WERI-Rb-1 (cell line): ENCODE measurements around the gene OGDHL.
"Not testable (repeated sequence)": the region's sequence is repeated elsewhere in the genome, so short reads cannot be mapped to it uniquely, and the experiment has no call there.

Experiments used
- DNase-seq: peaks from one replicate; pipeline ENCODE4 v3.0.0-alpha.2; 2020
- H3K27ac ChIP-seq: fragments of 250-450 bp; sonication (Bioruptor Pico); 2 replicates; pipeline ENCODE4 v1.5.1; 2020; ENCODE audit warnings: mild to moderate bottlenecking, moderate library complexity
- H3K27me3 ChIP-seq: fragments of 250-450 bp; sonication (Bioruptor Pico); 2 replicates; pipeline ENCODE4 v1.5.1; 2021; ENCODE audit warnings: mild to moderate bottlenecking, low read depth, moderate library complexity; ENCODE audit not compliant: insufficient read depth, severe bottlenecking
- H3K36me3 ChIP-seq: fragments of 250-450 bp; sonication (Bioruptor Pico); 2 replicates; pipeline ENCODE4 v1.5.1; 2020; ENCODE audit warnings: mild to moderate bottlenecking, moderate library complexity
- H3K4me3 ChIP-seq: 2 replicates; pipeline ENCODE4 v1.5.1; 2011; ENCODE audit warnings: low read depth, mild to moderate bottlenecking, control low read depth, low read length
- H3K9me3 ChIP-seq: fragments of 250-450 bp; sonication (Bioruptor Pico); 2 replicates; pipeline ENCODE4 v1.5.1; 2021; ENCODE audit warnings: mild to moderate bottlenecking, moderate library complexity; ENCODE audit not compliant: severe bottlenecking
- TF ChIP-seq, protein P1 (sequence below): IDR thresholded peaks from 2 replicates; pipeline ENCODE4 v1.5.1; 2011; ENCODE audit warnings: low read depth, mild to moderate bottlenecking, control low read depth, inconsistent platforms, low read length

OGDHL gene

DNA sequence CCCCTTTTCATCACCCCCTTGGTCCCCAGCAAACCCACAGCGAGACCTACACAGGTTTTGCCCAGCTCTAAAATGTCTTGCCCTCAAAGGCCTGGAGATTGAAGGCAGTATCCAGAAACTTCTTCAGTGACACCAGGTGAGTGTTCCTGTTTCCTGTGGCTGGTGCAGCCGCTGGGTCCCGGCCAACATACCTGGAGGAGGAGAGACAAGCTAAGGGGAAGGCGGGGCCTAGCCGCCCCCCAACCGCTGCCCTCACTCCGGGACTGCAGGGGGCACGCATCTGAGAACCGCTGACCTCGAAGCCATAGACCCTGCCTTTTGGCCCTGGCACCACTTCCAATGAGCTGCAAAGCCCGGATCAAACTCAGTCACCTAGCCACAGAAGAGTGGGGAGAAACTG is 27.0 kb downstream of the OGDHL start:
- TF ChIP-seq, protein P1, sequence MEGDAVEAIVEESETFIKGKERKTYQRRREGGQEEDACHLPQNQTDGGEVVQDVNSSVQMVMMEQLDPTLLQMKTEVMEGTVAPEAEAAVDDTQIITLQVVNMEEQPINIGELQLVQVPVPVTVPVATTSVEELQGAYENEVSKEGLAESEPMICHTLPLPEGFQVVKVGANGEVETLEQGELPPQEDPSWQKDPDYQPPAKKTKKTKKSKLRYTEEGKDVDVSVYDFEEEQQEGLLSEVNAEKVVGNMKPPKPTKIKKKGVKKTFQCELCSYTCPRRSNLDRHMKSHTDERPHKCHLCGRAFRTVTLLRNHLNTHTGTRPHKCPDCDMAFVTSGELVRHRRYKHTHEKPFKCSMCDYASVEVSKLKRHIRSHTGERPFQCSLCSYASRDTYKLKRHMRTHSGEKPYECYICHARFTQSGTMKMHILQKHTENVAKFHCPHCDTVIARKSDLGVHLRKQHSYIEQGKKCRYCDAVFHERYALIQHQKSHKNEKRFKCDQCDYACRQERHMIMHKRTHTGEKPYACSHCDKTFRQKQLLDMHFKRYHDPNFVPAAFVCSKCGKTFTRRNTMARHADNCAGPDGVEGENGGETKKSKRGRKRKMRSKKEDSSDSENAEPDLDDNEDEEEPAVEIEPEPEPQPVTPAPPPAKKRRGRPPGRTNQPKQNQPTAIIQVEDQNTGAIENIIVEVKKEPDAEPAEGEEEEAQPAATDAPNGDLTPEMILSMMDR = no peak
- no peaks in the 10 kb centered on the region for H3K9me3 ChIP-seq
- H3K36me3 ChIP-seq = no peaks in the 10 kb centered on the region
- DNase-seq = no peak
- no peak overlapping the region for H3K27ac ChIP-seq
- H3K4me3 ChIP-seq = no peak overlapping the region
- no peaks in the 10 kb centered on the region for H3K27me3 ChIP-seq

DNA sequence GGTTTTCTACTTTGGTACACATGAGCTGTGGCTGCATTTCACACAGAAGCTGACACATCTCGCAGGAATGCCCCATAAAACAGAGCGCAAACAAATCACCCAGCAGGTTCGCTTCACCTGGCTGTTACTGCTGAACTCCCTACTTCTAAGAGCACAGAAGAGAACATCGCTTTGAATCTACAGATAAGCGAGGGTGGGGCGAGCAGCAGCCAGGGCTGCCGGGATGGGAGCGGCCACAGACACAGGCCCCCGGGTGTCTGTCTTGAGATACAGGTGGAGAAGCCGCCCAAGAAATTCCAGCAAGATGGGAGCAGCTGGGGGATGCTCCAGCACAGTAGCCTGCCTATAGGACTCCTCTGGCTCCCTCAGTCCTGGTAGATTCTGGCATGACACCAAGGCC is 27.4 kb downstream of the OGDHL start:
- H3K27ac ChIP-seq = no peak overlapping the region
- DNase-seq = no peak
- no peaks in the 10 kb centered on the region for H3K9me3 ChIP-seq
- no peaks in the 10 kb centered on the region for H3K36me3 ChIP-seq
- H3K27me3 ChIP-seq = no peaks in the 10 kb centered on the region
- H3K4me3 ChIP-seq = no peak overlapping the region
- TF ChIP-seq, protein P1 = no peak

DNA sequence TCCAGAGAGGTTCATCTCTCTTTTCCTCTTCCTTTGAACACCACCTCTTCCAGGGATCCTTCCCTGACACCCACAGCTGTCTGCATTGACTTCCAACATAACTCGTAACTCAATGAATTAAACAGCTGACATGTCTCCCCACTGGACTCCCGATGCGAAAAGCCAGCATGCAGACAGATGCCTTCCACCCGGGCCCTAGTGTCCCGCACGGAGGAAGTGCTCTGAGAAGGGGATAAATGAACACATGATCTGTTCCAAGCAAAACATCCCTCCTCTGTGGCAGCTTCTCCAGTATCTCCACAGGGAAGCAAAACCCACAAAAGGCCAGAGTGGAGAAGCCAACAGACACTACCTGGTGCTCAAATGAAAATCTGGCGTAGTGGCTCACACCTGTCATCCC is 28.3 kb downstream of the OGDHL start:
- H3K9me3 ChIP-seq = no peaks in the 10 kb centered on the region
- no peaks in the 10 kb centered on the region for H3K27me3 ChIP-seq
- no peak for DNase-seq
- no peak overlapping the region for H3K4me3 ChIP-seq
- no peaks in the 10 kb centered on the region for H3K36me3 ChIP-seq
- TF ChIP-seq, protein P1 = no peak
- H3K27ac ChIP-seq = no peak overlapping the region

DNA sequence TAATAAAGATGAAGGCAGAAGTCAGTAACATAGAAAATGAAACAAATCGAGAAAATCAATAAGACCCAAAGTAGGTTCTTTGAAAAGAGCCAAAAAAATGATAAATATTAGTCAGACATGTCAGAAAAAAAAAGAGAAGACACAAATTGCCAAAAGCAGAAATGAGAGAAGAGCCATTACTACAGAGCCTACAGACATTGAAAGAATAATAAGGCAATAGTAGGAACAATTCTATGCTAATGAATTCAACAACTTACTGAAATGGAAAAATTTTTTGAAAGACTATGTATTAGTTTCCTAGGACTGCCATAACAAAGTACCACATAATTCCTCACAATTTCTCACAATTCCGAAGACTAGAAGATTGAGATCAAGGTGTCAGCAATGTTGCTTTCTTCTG is 35.5 kb downstream of the OGDHL start:
- H3K27me3 ChIP-seq = no peaks in the 10 kb centered on the region
- H3K9me3 ChIP-seq = no peaks in the 10 kb centered on the region
- DNase-seq = no peak

DNA sequence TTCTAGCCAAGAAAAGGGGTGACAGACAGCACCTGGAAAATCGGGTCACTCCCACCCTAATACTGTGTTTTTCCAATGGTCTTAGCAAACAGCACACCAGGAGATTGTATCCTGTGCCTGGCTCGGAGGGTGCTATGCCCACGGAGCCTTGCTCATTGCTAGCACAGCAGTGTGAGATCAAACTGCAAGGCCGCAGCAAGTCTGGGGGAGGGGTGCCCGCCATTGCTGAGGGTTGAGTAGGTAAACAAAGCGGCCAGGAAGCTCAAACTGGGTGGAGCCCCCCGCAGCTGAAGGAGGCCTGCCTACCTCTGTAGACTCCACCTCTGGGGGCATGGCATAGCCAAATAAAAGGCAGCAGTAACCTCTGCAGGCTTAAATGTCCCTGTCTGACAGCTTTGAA is 47.0 kb downstream of the OGDHL start:
- H3K27me3 ChIP-seq, H3K4me3 ChIP-seq, DNase-seq, H3K27ac ChIP-seq, H3K9me3 ChIP-seq, H3K36me3 ChIP-seq: not testable (repeated sequence)

More for the DNA sequence above, 35.5 kb downstream of the OGDHL start:
- Histone ChIP-seq H3K36me3 (no peaks in the 10 kb centered on the region), H3K27ac (no peak overlapping the region), H3K4me3 (no peak overlapping the region)
- TF ChIP-seq, protein P1 = no peak

DNA sequence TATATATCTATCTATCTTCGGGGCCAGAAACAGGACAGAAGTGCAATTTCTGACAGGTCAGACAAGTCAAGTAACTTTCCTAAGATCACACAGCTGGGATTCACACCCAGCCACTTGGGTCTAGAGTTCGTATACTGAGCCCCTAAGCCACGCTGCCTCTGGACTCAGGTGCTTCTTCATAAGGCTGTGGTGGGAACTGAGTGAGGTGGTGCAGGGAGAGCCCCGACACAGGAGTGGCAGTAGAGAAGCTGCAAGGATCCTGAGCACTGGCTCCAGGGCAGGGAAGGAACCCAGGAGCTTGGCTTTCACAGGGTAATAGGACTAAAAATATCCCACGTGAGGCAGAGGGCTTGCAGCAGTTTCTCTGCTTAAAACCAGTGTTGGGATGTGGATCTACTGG is 48.9 kb downstream of the OGDHL start:
- Histone ChIP-seq H3K27ac (no peak overlapping the region), H3K36me3 (no peaks in the 10 kb centered on the region), H3K27me3 (no peaks in the 10 kb centered on the region), H3K4me3 (no peak overlapping the region), H3K9me3 (no peaks in the 10 kb centered on the region)
- DNase-seq = no peak
- TF ChIP-seq, protein P1 = no peak
